Gastrocnemius medialis (tissue), 4 donors: ENCODE results near the gene CHN2. TPM values are rescaled to one million over a fixed set of nuclear protein-coding genes. Genes with fewer than 3 reads are reported as not detected.

Experiments used
- total RNA-seq, 4 donors: library from RNA; depleted of rRNA; stranded (reverse); fragments of >200 nt; gene quantifications; one replicate each; pipeline versions ENCODE4 v1.1.0 to v1.2.3, GENCODE V29; 2016

CHN2 gene
- total RNA-seq, 4 donors from 2014 or later: 5.9 to 11.3 (median 8.2) TPM

Other genes with a start within 250 kb of the CHN2 start
- 1 to 10 TPM in 1 of 4 donors, under 1 TPM in 3; 0.25 to 1.2 (median 0.63) TPM for gene TRIL, start 236.4 kb upstream of the CHN2 start, total RNA-seq
- gene CPVL, start 48.2 kb upstream of the CHN2 start, total RNA-seq: 10 to 100 TPM in 1 of 4 donors, 1 to 10 TPM in 3; 5.6 to 11.8 (median 6.2) TPM